K562 (cell line): ENCODE results near the gene CRNN. TPM values are rescaled to one million over a fixed set of nuclear protein-coding genes. Genes with fewer than 3 reads are reported as not detected.

Source experiments
- ATAC-seq: fragments of 200-7000 bp; cut with Tn5 transposase; 3 replicates; pipeline ENCODE4 v1.9.1; 2020; ENCODE audit warnings: moderate library complexity
- Bru-seq: library from RNA; stranded (reverse); fragments of 400-500 nt; gene quantifications from one replicate; lab custom pipeline; 2021; lab: Mats Ljungman, UMichigan
- BruChase-seq, 2 experiments: library from RNA; stranded (reverse); fragments of 400-500 nt; gene quantifications; one replicate each; lab custom pipeline; 2021; lab: Mats Ljungman, UMichigan
- BruUV-seq: library from RNA; stranded (reverse); fragments of 400-500 nt; replicated peaks from 2 replicates; lab custom pipeline; 2021; lab: Mats Ljungman, UMichigan
- CTCF ChIA-PET: fragments of 300-600 bp; formaldehyde crosslinking; extraction: SDS; loops from one replicate; lab custom pipeline; 2021; ENCODE audit warnings: low intra/inter-chr PET ratio; lab: Yijun Ruan, JAX
- POLR2A ChIA-PET: fragments of 300-600, 350-650 bp; sonication (Branson Sonifier 250); formaldehyde crosslinking; extraction: SDS; loops from one replicate; lab custom pipeline; 2021; ENCODE audit warnings: antibody characterized with exemption, inconsistent platforms; lab: Yijun Ruan, JAX
- DNase-seq, 4 experiments: peaks; one replicate each; pipeline versions ENCODE4 v3.0.0 to v3.0.0-alpha.2; 2011 to 2018; ENCODE audit warnings: low spot score in 3 of 4, mixed read lengths in 3 of 4; ENCODE audit errors: extremely low read depth in 1 of 4
- FAIRE-seq: peaks from 2 replicates; lab custom pipeline; 2011; peaks lifted over from hg19 to GRCh38; lab: Jason Lieb, UNC
- H2AFZ ChIP-seq: 2 replicates; pipeline ENCODE4 v1.6.0; 2011; ENCODE audit warnings: low read depth, low read length, control low read depth, inconsistent platforms
- H3K27ac ChIP-seq: fragments of 200-600 bp; 3 replicates; pipeline ENCODE4 v1.8.0; 2011; ENCODE audit warnings: low read depth, mild to moderate bottlenecking, control low read depth, inconsistent platforms, low read length, moderate library complexity, mixed read lengths; ENCODE audit errors: extremely low read depth
- H3K27me3 ChIP-seq, 2 experiments: fragments of 300-600 bp in 1 of 2; 2 replicates in 1 of 2; 3 replicates in 1 of 2; pipeline versions ENCODE4 v1.6.0 to v1.8.0; 2011; ENCODE audit warnings: inconsistent platforms in 2 of 2, low read length in 2 of 2, mild to moderate bottlenecking in 1 of 2, mixed read lengths in 1 of 2, moderate library complexity in 1 of 2; ENCODE audit not compliant: control insufficient read depth in 2 of 2, insufficient read depth in 2 of 2
- H3K36me3 ChIP-seq: fragments of 300-600 bp; 3 replicates; pipeline ENCODE4 v1.8.0; 2011; ENCODE audit warnings: mild to moderate bottlenecking, low read length, inconsistent platforms; ENCODE audit not compliant: control insufficient read depth, insufficient read depth
- H3K4me1 ChIP-seq, 2 experiments: fragments of 200-600 bp in 1 of 2; replicated peaks in 1 of 2; 2 replicates in 1 of 2; 3 replicates in 1 of 2; pipeline versions ENCODE4 v1.5.1 to v1.8.0; 2011; ENCODE audit warnings: inconsistent platforms in 2 of 2, low read length in 2 of 2, mild to moderate bottlenecking in 1 of 2, mixed read lengths in 1 of 2, moderate library complexity in 1 of 2; ENCODE audit not compliant: control insufficient read depth in 2 of 2, insufficient read depth in 2 of 2
- H3K4me2 ChIP-seq: 2 replicates; pipeline ENCODE4 v1.6.1; 2011; ENCODE audit warnings: low read length, control low read depth, inconsistent platforms, mixed read lengths; ENCODE audit not compliant: insufficient read depth
- H3K4me3 ChIP-seq: fragments of 200-600 bp; sonication (generic), shearing (Covaris generic); 2 replicates; pipeline ENCODE4 v1.5.1; 2016; ENCODE audit warnings: control low read depth, inconsistent platforms
- H3K79me2 ChIP-seq: fragments of 200-600 bp; 3 replicates; pipeline ENCODE4 v1.8.0; 2011; ENCODE audit warnings: low read length, inconsistent platforms; ENCODE audit not compliant: control insufficient read depth, insufficient read depth
- H3K9ac ChIP-seq, 2 experiments: 2 replicates each; pipeline versions ENCODE4 v1.6.0 to v1.6.1; 2011; ENCODE audit warnings: low read depth in 2 of 2, low read length in 2 of 2, control low read depth in 1 of 2, inconsistent platforms in 1 of 2, mild to moderate bottlenecking in 1 of 2, mixed read lengths in 1 of 2; ENCODE audit not compliant: insufficient read depth in 1 of 2
- H3K9me1 ChIP-seq: one replicate; pipeline ENCODE4 v1.6.0; 2011; ENCODE audit warnings: inconsistent platforms, mild to moderate bottlenecking, low read length, moderate library complexity; ENCODE audit not compliant: control insufficient read depth, insufficient read depth
- H3K9me3 ChIP-seq: replicated peaks from 2 replicates; pipeline ENCODE4 v1.5.1; 2011; ENCODE audit warnings: low read depth, low read length, inconsistent platforms; ENCODE audit not compliant: control insufficient read depth, insufficient read depth
- H4K20me1 ChIP-seq: replicated peaks from 2 replicates; pipeline ENCODE4 v1.6.1; 2011; ENCODE audit warnings: low read length, inconsistent platforms, mixed read lengths; ENCODE audit not compliant: control insufficient read depth, insufficient read depth
- ATF7 ChIP-seq: fragments of 450-650 bp; IDR thresholded peaks from 2 replicates; pipeline ENCODE4 v1.7.1; 2014; ENCODE audit warnings: mild to moderate bottlenecking, moderate library complexity
- CHD2 ChIP-seq: IDR thresholded peaks from 2 replicates; pipeline ENCODE4 v1.6.1; 2011; ENCODE audit warnings: low read depth, low read length
- FOXK1 ChIP-seq: sonication (generic); formaldehyde crosslinking; IDR thresholded peaks from 2 replicates; pipeline ENCODE4 v1.8.0; 2022; ENCODE audit warnings: missing genetic modification reagents, mild to moderate bottlenecking, borderline replicate concordance
- IRF2 ChIP-seq: sonication (generic); formaldehyde crosslinking; IDR thresholded peaks from 2 replicates; pipeline ENCODE4 v1.8.1; 2022; ENCODE audit warnings: mild to moderate bottlenecking, missing genetic modification reagents
- NFIC ChIP-seq: fragments of 450-650 bp; IDR thresholded peaks from 2 replicates; pipeline ENCODE4 v1.6.1; 2017; ENCODE audit warnings: mild to moderate bottlenecking, inconsistent platforms
- PTBP1 ChIP-seq: fragments of 200-400 bp; formaldehyde crosslinking; IDR thresholded peaks from 2 replicates; pipeline ENCODE4 v1.6.1; 2017; ENCODE audit warnings: low read depth, low read length
- SMC3 ChIP-seq: conservative IDR thresholded peaks from 2 replicates; pipeline ENCODE4 v1.6.1; 2011; ENCODE audit warnings: low read depth, low read length, improper control_type of control experiment; ENCODE audit not compliant: insufficient read depth
- ZNF354B ChIP-seq: fragments of 250-450 bp; sonication (Bioruptor Pico); IDR thresholded peaks from 2 replicates; pipeline ENCODE4 v1.4.0; 2020
- ZNF551 ChIP-seq: fragments of 250-450 bp; sonication (Bioruptor Pico); IDR thresholded peaks from 2 replicates; pipeline ENCODE4 v1.5.0; 2021; ENCODE audit warnings: mild to moderate bottlenecking, moderate library complexity
- WGBS: fragments of 100-300 bp; shearing (Covaris generic); methylation state at CpG from one replicate; pipeline ENCODE4 v1.1.6; 2016; ENCODE audit warnings: low coverage, mixed read lengths; ENCODE audit not compliant: insufficient coverage; ENCODE audit errors: missing lambda C conversion rate; 5-methylcytosine and 5-hydroxymethylcytosine counted together
- in situ Hi-C: fragments of 300-500 bp; cut with MboI; formaldehyde crosslinking; loops from 4 replicates; pipeline ENCODE4 v1.15.0; 2018; ENCODE audit warnings: inconsistent platforms, mixed read lengths
- intact Hi-C: fragments of 100-400 bp; cut with micrococcal nuclease; formaldehyde crosslinking; loops from 2 replicates; pipeline ENCODE4 v1.14.2; 2022
- long read RNA-seq, 3 experiments: library from polyadenylated mRNA in 2 of 3; library from RNA in 1 of 3; unstranded in 2 of 3; stranded (forward) in 1 of 3; transcript quantifications; one replicate each; pipeline ENCODE4 v2.0.0, GENCODE V29; 2019 to 2022
- polyA minus RNA-seq, 3 experiments: library from RNA; depleted of rRNA, polyadenylated mRNA; stranded (reverse); fragments of >200 nt; gene quantifications; 2 replicates each; pipeline ENCODE4 v1.2.3, GENCODE V29; 2011
- polyA plus RNA-seq, 8 experiments: library from polyadenylated mRNA; depleted of rRNA in 4 of 8; stranded (reverse) in 5 of 8; unstranded in 3 of 8; fragments of >200 nt; fragmentation: Nextera tagmentation in 2 of 8; fragmentation: Illumina TruSeq in 1 of 8; extraction: Ambion mirVana in 2 of 8; extraction: Trizol in 1 of 8; gene quantifications; 2 replicates each; pipeline versions ENCODE4 v1.2.1 to v1.2.3, GENCODE V29; 2011 to 2014; ENCODE audit warnings: inconsistent platforms in 1 of 8, missing spikeins in 1 of 8
- total RNA-seq, 7 experiments: library from RNA; depleted of rRNA in 6 of 7; stranded (reverse); fragments of >200 nt in 6 of 7; fragmentation: Illumina TruSeq in 2 of 7; extraction: Trizol in 2 of 7; gene quantifications; 2 replicates each; pipeline versions ENCODE4 v1.2.1 to v1.2.3, GENCODE V29; 2011 to 2021; ENCODE audit warnings: low replicate concordance in 1 of 7

CRNN gene
- total RNA-seq (2011; cell fraction: chromatin; rRNA removed; ENCODE audit: low replicate concordance) = not detected in 2 replicates
- not detected in 2 replicates for total RNA-seq (2011; cell fraction: nucleolus; rRNA removed)
- total RNA-seq (2011; cell fraction: nucleoplasm; rRNA removed) = not detected in 2 replicates
- total RNA-seq (2014; rRNA removed) = not detected in 2 replicates
- total RNA-seq (2014; rRNA removed; fragmentation: Illumina TruSeq; extraction: Trizol) = not detected in 2 replicates
- not detected in 2 replicates for total RNA-seq (2015; rRNA removed; fragmentation: Illumina TruSeq; extraction: Trizol)
- total RNA-seq (2021) = not detected in 2 replicates
- not detected in 2 replicates for polyA plus RNA-seq (2011; rRNA removed)
- polyA plus RNA-seq (2011; cell fraction: cytosol; rRNA removed) = not detected in 2 replicates
- polyA plus RNA-seq (2011; cell fraction: nucleus; rRNA removed) = not detected in 2 replicates
- polyA plus RNA-seq (2012) = not detected in 2 replicates
- not detected in 2 replicates for polyA plus RNA-seq (2014; fragmentation: Illumina TruSeq; extraction: Trizol)
- polyA plus RNA-seq (2014; fragmentation: Nextera tagmentation; extraction: Ambion mirVana) = not detected
- polyA plus RNA-seq (2014; rRNA removed) = not detected in 2 replicates
- not detected in 2 replicates for polyA minus RNA-seq (2011; rRNA and poly(A)+ RNA removed)
- polyA minus RNA-seq (2011; cell fraction: cytosol; rRNA and poly(A)+ RNA removed) = not detected in 2 replicates
- not detected in 2 replicates for polyA minus RNA-seq (2011; cell fraction: nucleus; rRNA and poly(A)+ RNA removed)
- not detected for Bru-seq, nascent RNA
- BruChase-seq, experiment 1, labeled RNA remaining after a 2-hour chase = not detected
- not detected for BruChase-seq, experiment 2, labeled RNA remaining after a 6-hour chase
- long read RNA-seq, experiment 1 = 0 reads
- long read RNA-seq, experiment 2 = 0 reads
- long read RNA-seq, experiment 3 = 0 reads

- no peak within 1 kb of the TSS for H3K27ac ChIP-seq
- H3K9me1 ChIP-seq = no peaks in the 10 kb centered on the region
- ChIA-PET CTCF (no interaction called here), POLR2A (no interaction called here)
- intact Hi-C loops = no loop called here
- no peaks in the 10 kb centered on the region for H3K4me1 ChIP-seq
- H3K9ac ChIP-seq = no peak within 1 kb of the TSS
- H3K79me2 ChIP-seq = no peaks in the 10 kb centered on the region
- 5% methylated on average over 3 of the region's 3 CpGs for WGBS
- H3K27me3 ChIP-seq = peaks cover 0 to 9% of the 10 kb centered on the region in 2 experiments; a peak in 1 of 5 replicates
- FAIRE-seq (no peak), DNase-seq (no peak), ATAC-seq (no peak)
- no peaks in the 10 kb centered on the region for H3K9me3 ChIP-seq
- no peak within 1 kb of the TSS for H3K4me2 ChIP-seq
- no peak within 1 kb of the TSS for H2AFZ ChIP-seq
- no TSS peak for BruUV-seq
- H3K4me3 ChIP-seq = no peak within 1 kb of the TSS
- TF ChIP-seq IRF2 (CRISPR knock-in tag) = no peak
- TF ChIP-seq ATF7 = no peak
- TF ChIP-seq NFIC = no peak
- TF ChIP-seq SMC3 = no peak
- no peak for TF ChIP-seq PTBP1
- no peak for TF ChIP-seq FOXK1 (CRISPR knock-in tag)
- no peak for TF ChIP-seq ZNF551
- no peak for TF ChIP-seq CHD2
- no peak for TF ChIP-seq ZNF354B (CRISPR knock-in tag)
- no peaks in the 10 kb centered on the region for H4K20me1 ChIP-seq
- no peaks in the 10 kb centered on the region for H3K36me3 ChIP-seq
- in situ Hi-C loops = no loop called here
These were observed at the start of gene CRNN for GRCh38 chr1:152413909-152414308. TSS of gene CRNN (minus strand) at chr1:152414263. CDS start at chr1:152412233, 2,030 bp downstream.
